Skin of body (tissue), 2 donors: ENCODE results near the gene C1S. TPM values are rescaled to one million over a fixed set of nuclear protein-coding genes. Genes with fewer than 3 reads are reported as not detected.

Experiments
- small RNA-seq: library from RNA; depleted of rRNA; stranded (forward); fragments of <200 nt; gene quantifications from one replicate; pipeline ENCODE3, GENCODE V24; 2014; ENCODE audit warnings: low replicate concordance
- total RNA-seq: library from RNA; depleted of rRNA; stranded (reverse); fragments of >200 nt; gene quantifications from one replicate; pipeline ENCODE4 v1.2.3, GENCODE V29; 2014

Gene C1S
- total RNA-seq, 1 donor from 2014 or later = 99.0 TPM

Small RNA genes within 50 kb of the gene (small RNA-seq; reads per million reads assigned to genes)
- gene AC006512.1 (not detected), gene RNU6-485P (not detected)

Other genes starting within 250 kb of the C1S start
- 4.9 TPM for gene GPR162, start 238.9 kb upstream of the C1S start, total RNA-seq
- gene P3H3, start 232.3 kb upstream of the C1S start, total RNA-seq = 28.4 TPM
- 2.2 TPM for gene GNB3, start 219.8 kb upstream of the C1S start, total RNA-seq
- 8.1 TPM for gene CDCA3, start 209.4 kb upstream of the C1S start, total RNA-seq
- gene USP5, start 208.6 kb upstream of the C1S start, total RNA-seq = 35.7 TPM
- 316 TPM for gene TPI1, start 193.2 kb upstream of the C1S start, total RNA-seq
- gene SPSB2, start 187.4 kb upstream of the C1S start, total RNA-seq = 3.1 TPM
- gene LRRC23, start 155.9 kb upstream of the C1S start, total RNA-seq = 4.3 TPM
- 9.0 TPM for gene ENO2, start 146.1 kb upstream of the C1S start, total RNA-seq
- 39.4 TPM for gene ATN1, start 132.8 kb upstream of the C1S start, total RNA-seq
- gene RNU7-1, start 116.9 kb upstream of the C1S start, total RNA-seq = not detected
- gene C12orf57, start 116.7 kb upstream of the C1S start, total RNA-seq = 130 TPM
- 12.6 TPM for gene PTPN6, start 109.4 kb upstream of the C1S start, total RNA-seq
- 113 TPM for gene PHB2, start 90.1 kb upstream of the C1S start, total RNA-seq
- 22.0 TPM for gene EMG1, start 89.8 kb upstream of the C1S start, total RNA-seq
- gene LPCAT3, start 42.2 kb upstream of the C1S start, total RNA-seq = 24.9 TPM
- gene C1R, start 31.7 kb downstream of the C1S start, total RNA-seq = 78.8 TPM
- 10.4 TPM for gene C1RL, start 48.5 kb downstream of the C1S start, total RNA-seq
- 1.4 TPM for gene RBP5, start 68.2 kb downstream of the C1S start, total RNA-seq
- gene CLSTN3, start 69.7 kb downstream of the C1S start, total RNA-seq = 31.7 TPM
- 26.1 TPM for gene PEX5, start 129.0 kb downstream of the C1S start, total RNA-seq
- not detected for gene ACSM4, start 243.4 kb downstream of the C1S start, total RNA-seq